BJ (cell line): ENCODE measurements around the gene FRYL. TPM values are rescaled to one million over a fixed set of nuclear protein-coding genes. Genes with fewer than 3 reads are reported as not detected.
"Not testable (repeated sequence)": the region's sequence is repeated elsewhere in the genome, so short reads cannot be mapped to it uniquely, and the experiment has no call there.

Experiments
- CTCF ChIA-PET: fragments of 350-600 bp; formaldehyde crosslinking; extraction: SDS; loops from one replicate; lab custom pipeline; 2021; ENCODE audit warnings: antibody characterized with exemption, inconsistent platforms; lab: Yijun Ruan, JAX
- POLR2A ChIA-PET: fragments of 300-600 bp; sonication (Branson Sonifier 250); formaldehyde crosslinking; extraction: SDS; loops from one replicate; lab custom pipeline; 2021; ENCODE audit warnings: antibody characterized with exemption; lab: Charles Lee
- DNase-seq: peaks from one replicate; pipeline ENCODE4 v3.0.0-alpha.2; 2011; ENCODE audit warnings: low read depth
- H3K27me3 ChIP-seq: 2 replicates; pipeline ENCODE4 v1.6.0; 2011; ENCODE audit warnings: low read length; ENCODE audit not compliant: control insufficient read depth, insufficient read depth
- H3K36me3 ChIP-seq: 2 replicates; pipeline ENCODE4 v1.5.1; 2011; ENCODE audit warnings: low read length; ENCODE audit not compliant: control insufficient read depth, insufficient read depth
- H3K4me3 ChIP-seq: 2 replicates; pipeline ENCODE4 v1.5.1; 2011; ENCODE audit warnings: low read depth, mild to moderate bottlenecking, control low read depth, low read length
- CTCF ChIP-seq: IDR thresholded peaks from 2 replicates; pipeline ENCODE4 v1.5.1; 2011; ENCODE audit warnings: low read depth, mild to moderate bottlenecking, control low read depth, inconsistent platforms, low read length, moderate library complexity; ENCODE audit not compliant: insufficient read depth
- polyA plus RNA-seq: library from polyadenylated mRNA; depleted of rRNA; stranded (reverse); fragments of >200 nt; gene quantifications from 2 replicates; pipeline ENCODE4 v1.2.3, GENCODE V29; 2011

The FRYL gene
- polyA plus RNA-seq, 1 experiment, result 12.6 TPM

GRCh38 chr4:48462363-48462762, 317.7 kb downstream of the FRYL start:
- H3K4me3 ChIP-seq, result no peak overlapping the region
- no peak for TF ChIP-seq CTCF
- POLR2A ChIA-PET, result interaction anchor here (0.7 kb wide), 1 partner anchor 274 kb away, joined by 4 read pairs; no protein-coding TSS in a partner anchor
- CTCF ChIA-PET, result no interaction called here
- no peak for DNase-seq
- peaks cover 14% of the 10 kb centered on the region for H3K27me3 ChIP-seq
- no peaks in the 10 kb centered on the region for H3K36me3 ChIP-seq

GRCh38 chr4:48461000-48461399, 319.1 kb downstream of the FRYL start:
- Histone ChIP-seq H3K36me3 (no peaks in the 10 kb centered on the region), H3K4me3 (no peak overlapping the region), H3K27me3 (peaks cover 14% of the 10 kb centered on the region)
- TF ChIP-seq CTCF, result no peak
- POLR2A ChIA-PET, result no interaction called here
- CTCF ChIA-PET, result no interaction called here
- DNase-seq, result no peak

- TF ChIP-seq CTCF, result no peak
- DNase-seq, result no peak
- no peaks in the 10 kb centered on the region; the same call in 1 of the 2 replicates for H3K27me3 ChIP-seq
- ChIA-PET POLR2A (no interaction called here), CTCF (no interaction called here)
- H3K4me3 ChIP-seq, result no peak overlapping the region
- H3K36me3 ChIP-seq, result no peaks in the 10 kb centered on the region
Observed at GRCh38 chr4:48454591-48454990, 325.5 kb downstream of the FRYL start.

- CTCF ChIA-PET, DNase-seq, H3K27me3 ChIP-seq, H3K4me3 ChIP-seq, H3K36me3 ChIP-seq, POLR2A ChIA-PET: not testable (repeated sequence)
Observed at GRCh38 chr4:48451656-48452055, 328.4 kb downstream of the FRYL start.

- TF ChIP-seq CTCF, result no peak
- Histone ChIP-seq H3K4me3 (no peak overlapping the region), H3K36me3 (no peaks in the 10 kb centered on the region), H3K27me3 (peaks cover 4% of the 10 kb centered on the region)
- DNase-seq, result no peak
- POLR2A ChIA-PET, result no interaction called here
- CTCF ChIA-PET, result no interaction called here
Observed at GRCh38 chr4:48450740-48451139, 329.3 kb downstream of the FRYL start.

- CTCF ChIA-PET, result no interaction called here
- POLR2A ChIA-PET, result no interaction called here
- Histone ChIP-seq H3K4me3 (no peak overlapping the region), H3K36me3 (no peaks in the 10 kb centered on the region), H3K27me3 (peaks cover 4% of the 10 kb centered on the region)
- no peak for TF ChIP-seq CTCF
- DNase-seq, result no peak
Observed at GRCh38 chr4:48449151-48449550, 330.9 kb downstream of the FRYL start.
